GM12865 (cell line): ENCODE measurements around the gene ZNF787.

Experiments used
- DNase-seq: peaks from one replicate; pipeline ENCODE4 v3.0.0; 2010; ENCODE audit warnings: low read depth
- H3K4me3 ChIP-seq: 2 replicates; pipeline ENCODE4 v1.5.1; 2011; ENCODE audit warnings: mild to moderate bottlenecking, low read depth, low read length, control low read depth
- CTCF ChIP-seq: IDR thresholded peaks from 2 replicates; pipeline ENCODE4 v1.5.1; 2011; ENCODE audit warnings: low read length, control low read depth, low read depth, inconsistent platforms; ENCODE audit not compliant: insufficient read depth; ENCODE audit errors: missing control alignments

ZNF787 gene

GRCh38 chr19:56124578-56124977 lies 3.5 kb upstream of the ZNF787 start:
- H3K4me3 ChIP-seq = no peak overlapping the region
- DNase-seq = no peak
- TF ChIP-seq CTCF = no peak

GRCh38 chr19:56123266-56123891 lies 2.3 kb upstream of the ZNF787 start:
- TF ChIP-seq CTCF = no peak

GRCh38 chr19:56120371-56121179 lies 520 bp downstream of the ZNF787 start:
- DNase-seq = peak; percentile 91
- TF ChIP-seq CTCF = no peak

More at GRCh38 chr19:56123266-56123891, 2.3 kb upstream of the ZNF787 start:
- DNase-seq = no peak
- no peak overlapping the region for H3K4me3 ChIP-seq

GRCh38 chr19:56120002-56120370 lies 1.1 kb downstream of the ZNF787 start:
- no peak for TF ChIP-seq CTCF
- no peak for DNase-seq
- H3K4me3 ChIP-seq = peak overlapping the region; percentile 84

More at GRCh38 chr19:56120371-56121179, 520 bp downstream of the ZNF787 start:
- H3K4me3 ChIP-seq = peak overlapping the region; percentile 84

- no peak for TF ChIP-seq CTCF
- DNase-seq = no peak
- H3K4me3 ChIP-seq = peak overlapping the region; percentile 84
Observed at GRCh38 chr19:56119582-56119978, 1.5 kb downstream of the ZNF787 start.

GRCh38 chr19:56118666-56119581 lies 2.2 kb downstream of the ZNF787 start:
- peak overlapping the region; percentile 84 for H3K4me3 ChIP-seq

More at GRCh38 chr19:56118666-56119581, 2.2 kb downstream of the ZNF787 start:
- no peak for DNase-seq
- TF ChIP-seq CTCF = no peak
